Measurements from ENCODE around the gene FOXO4.

DNA sequence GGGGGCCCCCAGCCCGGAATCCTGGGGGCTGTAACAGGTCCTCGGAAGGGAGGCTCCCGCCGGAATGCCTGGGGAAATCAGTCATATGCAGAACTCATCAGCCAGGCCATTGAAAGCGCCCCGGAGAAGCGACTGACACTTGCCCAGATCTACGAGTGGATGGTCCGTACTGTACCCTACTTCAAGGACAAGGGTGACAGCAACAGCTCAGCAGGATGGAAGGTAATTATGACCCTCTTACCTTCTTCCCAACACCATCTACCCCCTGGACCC is 1.0 kb downstream of the FOXO4 start:
- TF ChIP-seq, protein P1, sequence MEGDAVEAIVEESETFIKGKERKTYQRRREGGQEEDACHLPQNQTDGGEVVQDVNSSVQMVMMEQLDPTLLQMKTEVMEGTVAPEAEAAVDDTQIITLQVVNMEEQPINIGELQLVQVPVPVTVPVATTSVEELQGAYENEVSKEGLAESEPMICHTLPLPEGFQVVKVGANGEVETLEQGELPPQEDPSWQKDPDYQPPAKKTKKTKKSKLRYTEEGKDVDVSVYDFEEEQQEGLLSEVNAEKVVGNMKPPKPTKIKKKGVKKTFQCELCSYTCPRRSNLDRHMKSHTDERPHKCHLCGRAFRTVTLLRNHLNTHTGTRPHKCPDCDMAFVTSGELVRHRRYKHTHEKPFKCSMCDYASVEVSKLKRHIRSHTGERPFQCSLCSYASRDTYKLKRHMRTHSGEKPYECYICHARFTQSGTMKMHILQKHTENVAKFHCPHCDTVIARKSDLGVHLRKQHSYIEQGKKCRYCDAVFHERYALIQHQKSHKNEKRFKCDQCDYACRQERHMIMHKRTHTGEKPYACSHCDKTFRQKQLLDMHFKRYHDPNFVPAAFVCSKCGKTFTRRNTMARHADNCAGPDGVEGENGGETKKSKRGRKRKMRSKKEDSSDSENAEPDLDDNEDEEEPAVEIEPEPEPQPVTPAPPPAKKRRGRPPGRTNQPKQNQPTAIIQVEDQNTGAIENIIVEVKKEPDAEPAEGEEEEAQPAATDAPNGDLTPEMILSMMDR (IDR thresholded peaks at IDR 0.05): no peak
- no peak for TF ChIP-seq POLR2A (IDR thresholded peaks at IDR 0.05)

All from thyroid gland (tissue), 4 donors.